Neural cell (in vitro differentiated cells): Measurements from ENCODE around the gene YY1.

Experiments
- EZH2 ChIP-seq: fragments of 200-600, 300-800 bp; shearing (Covaris generic), sonication (generic); IDR thresholded peaks from 2 replicates; pipeline ENCODE4 v1.6.1; 2014; ENCODE audit warnings: antibody characterized with exemption, low read length, borderline replicate concordance, mild to moderate bottlenecking; ENCODE audit not compliant: insufficient read depth, poor library complexity, severe bottlenecking
- POLR2AphosphoS5 ChIP-seq: IDR thresholded peaks from 2 replicates; pipeline ENCODE4 v1.6.1; 2012
- TF ChIP-seq, protein P1 (sequence below): fragments of 450-650 bp; IDR thresholded peaks from 2 replicates; pipeline ENCODE4 v1.5.1; 2014; ENCODE audit warnings: antibody characterized with exemption, mild to moderate bottlenecking, moderate library complexity; ENCODE audit not compliant: poor library complexity, severe bottlenecking

DNA sequence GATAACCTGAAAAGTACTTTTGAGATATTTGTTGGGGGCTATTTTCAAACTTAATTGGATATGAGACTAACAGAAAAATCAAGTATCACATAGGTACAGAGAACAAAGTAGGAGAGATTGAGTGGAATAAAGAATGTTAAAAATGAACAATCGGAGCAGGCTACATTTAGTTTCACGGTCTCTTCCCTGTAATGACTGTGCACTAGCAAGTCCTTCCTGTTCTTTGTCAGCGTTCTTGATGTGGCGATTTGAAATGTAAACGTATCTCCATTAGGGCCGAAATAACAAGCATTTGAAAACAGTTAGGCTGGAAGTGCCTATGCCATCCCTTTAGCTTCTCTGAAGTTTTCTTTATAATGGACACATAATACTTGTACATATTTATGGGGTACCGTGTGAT, 36.3 kb downstream of the YY1 start:
- no peak for TF ChIP-seq EZH2
- TF ChIP-seq, protein P1, sequence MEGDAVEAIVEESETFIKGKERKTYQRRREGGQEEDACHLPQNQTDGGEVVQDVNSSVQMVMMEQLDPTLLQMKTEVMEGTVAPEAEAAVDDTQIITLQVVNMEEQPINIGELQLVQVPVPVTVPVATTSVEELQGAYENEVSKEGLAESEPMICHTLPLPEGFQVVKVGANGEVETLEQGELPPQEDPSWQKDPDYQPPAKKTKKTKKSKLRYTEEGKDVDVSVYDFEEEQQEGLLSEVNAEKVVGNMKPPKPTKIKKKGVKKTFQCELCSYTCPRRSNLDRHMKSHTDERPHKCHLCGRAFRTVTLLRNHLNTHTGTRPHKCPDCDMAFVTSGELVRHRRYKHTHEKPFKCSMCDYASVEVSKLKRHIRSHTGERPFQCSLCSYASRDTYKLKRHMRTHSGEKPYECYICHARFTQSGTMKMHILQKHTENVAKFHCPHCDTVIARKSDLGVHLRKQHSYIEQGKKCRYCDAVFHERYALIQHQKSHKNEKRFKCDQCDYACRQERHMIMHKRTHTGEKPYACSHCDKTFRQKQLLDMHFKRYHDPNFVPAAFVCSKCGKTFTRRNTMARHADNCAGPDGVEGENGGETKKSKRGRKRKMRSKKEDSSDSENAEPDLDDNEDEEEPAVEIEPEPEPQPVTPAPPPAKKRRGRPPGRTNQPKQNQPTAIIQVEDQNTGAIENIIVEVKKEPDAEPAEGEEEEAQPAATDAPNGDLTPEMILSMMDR: no peak
- no peak for TF ChIP-seq POLR2AphosphoS5
